Tibial nerve (tissue), 4 donors: ENCODE data around the gene AUTS2.

Source experiments
- CTCF ChIP-seq, 5 experiments: fragments of 200-600 bp in 3 of 5; fragments of 450-650 bp in 2 of 5; sonication (generic) in 3 of 5; IDR thresholded peaks; one replicate each; pipeline ENCODE4 v1.5.1; 2016 to 2019; ENCODE audit warnings: antibody characterized with exemption in 5 of 5, mild to moderate bottlenecking in 3 of 5, moderate library complexity in 2 of 5
- EP300 ChIP-seq, 2 donors: sonication (generic); formaldehyde crosslinking; IDR thresholded peaks; one replicate each; pipeline ENCODE4 v1.6.1; 2017; ENCODE audit warnings: antibody characterized with exemption in 2 of 2, mild to moderate bottlenecking in 1 of 2
- POLR2A ChIP-seq, 2 donors: fragments of 450-650 bp; IDR thresholded peaks; one replicate each; pipeline ENCODE4 v1.6.1; 2017; ENCODE audit warnings: antibody characterized with exemption in 2 of 2, mild to moderate bottlenecking in 2 of 2, moderate library complexity in 2 of 2

DNA sequence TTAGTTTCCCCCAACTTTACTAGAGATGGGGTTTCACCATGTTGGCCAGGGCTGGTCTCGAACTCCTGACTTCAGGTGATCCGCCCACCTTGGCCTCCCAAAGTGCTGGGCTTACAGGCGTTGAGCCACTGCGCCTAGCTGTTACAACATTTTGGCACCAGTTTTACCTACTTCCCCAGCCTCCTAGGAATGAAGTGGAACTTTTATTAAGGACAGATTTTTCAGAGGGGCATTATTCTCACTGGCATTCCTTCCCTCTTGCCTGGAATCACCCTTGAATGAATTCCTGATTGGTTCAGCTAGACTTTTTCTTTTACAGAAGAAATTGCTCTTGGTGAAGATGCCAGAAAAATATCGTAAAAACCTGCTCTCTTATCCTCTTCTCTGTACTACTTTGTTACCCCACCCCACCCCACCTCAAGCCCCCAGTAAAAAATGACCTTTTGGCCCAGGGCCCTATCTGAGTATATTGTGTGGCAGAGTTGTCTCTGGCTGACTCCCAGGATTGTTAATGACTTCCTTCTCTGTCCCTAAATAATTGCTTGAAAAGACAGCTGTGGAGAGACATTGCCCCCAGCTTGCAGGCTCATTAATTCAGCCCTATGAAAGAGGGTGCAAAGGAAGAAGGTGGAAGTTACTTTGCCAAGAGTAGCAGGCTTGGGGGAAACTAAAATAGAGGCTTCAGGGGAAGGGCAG is 189.6 kb downstream of the AUTS2 start:
- no peak for TF ChIP-seq EP300 (IDR thresholded peaks at IDR 0.05)
- no peak for TF ChIP-seq CTCF (IDR thresholded peaks at IDR 0.05)
- no peak for TF ChIP-seq POLR2A (IDR thresholded peaks at IDR 0.05)
